HEK293 (cell line): ENCODE measurements around the gene GAL3ST2.

Source experiments
- CTCF ChIA-PET: fragments of 350-600 bp; formaldehyde crosslinking; extraction: SDS; loops from one replicate; lab custom pipeline; 2021; ENCODE audit warnings: antibody characterized with exemption; lab: Yijun Ruan, JAX
- POLR2A ChIA-PET: fragments of 300-600 bp; formaldehyde crosslinking; extraction: SDS; loops from one replicate; lab custom pipeline; 2020; ENCODE audit warnings: antibody characterized with exemption, inconsistent platforms; lab: Yijun Ruan, JAX
- H3K27ac ChIP-seq: fragments of 200-500 bp; sonication (Bioruptor generic); 2 replicates; pipeline ENCODE4 v1.5.1; 2014; ENCODE audit warnings: low read depth, low read length, control low read depth, inconsistent platforms; ENCODE audit errors: extremely low read depth
- H3K36me3 ChIP-seq, 2 experiments: fragments of 200-500 bp in 1 of 2; sonication (Bioruptor generic) in 1 of 2; 1 replicate in 1 of 2; 2 replicates in 1 of 2; pipeline ENCODE4 v1.5.1; 2014 to 2017; ENCODE audit warnings: inconsistent platforms in 2 of 2, low read length in 2 of 2; ENCODE audit not compliant: control insufficient read depth in 2 of 2, insufficient read depth in 1 of 2
- H3K4me1 ChIP-seq: fragments of 200-500 bp; sonication (Bioruptor generic); 2 replicates; pipeline ENCODE4 v1.5.1; 2014; ENCODE audit warnings: mild to moderate bottlenecking, low read length, inconsistent platforms; ENCODE audit not compliant: control insufficient read depth, insufficient read depth
- H3K4me3 ChIP-seq: 2 replicates; pipeline ENCODE4 v1.5.1; 2011; ENCODE audit warnings: low read depth, mild to moderate bottlenecking, control low read depth, low read length, moderate library complexity
- H3K9me3 ChIP-seq: fragments of 200-500 bp; sonication (Bioruptor generic); 2 replicates; pipeline ENCODE4 v1.5.1; 2014; ENCODE audit warnings: low read depth, low read length, inconsistent platforms; ENCODE audit not compliant: control insufficient read depth, insufficient read depth
- SCRT2 ChIP-seq: fragments of 450-650 bp; formaldehyde crosslinking; IDR thresholded peaks from 2 replicates; pipeline ENCODE4 v1.5.1; 2016; ENCODE audit warnings: missing biosample characterization, missing genetic modification characterization
- TCF7L2 ChIP-seq: IDR thresholded peaks from 2 replicates; pipeline ENCODE4 v1.6.1; 2011; ENCODE audit warnings: low read depth, mild to moderate bottlenecking, inconsistent platforms, low read length, moderate library complexity, borderline replicate concordance
- ZNF121 ChIP-seq: fragments of 450-650 bp; formaldehyde crosslinking; IDR thresholded peaks from 2 replicates; pipeline ENCODE4 v1.5.1; 2016; ENCODE audit warnings: missing biosample characterization, missing genetic modification characterization
- ZNF239 ChIP-seq: fragments of 450-650 bp; formaldehyde crosslinking; IDR thresholded peaks from 2 replicates; pipeline ENCODE4 v1.5.1; 2016; ENCODE audit warnings: missing biosample characterization, missing genetic modification characterization
- ZNF394 ChIP-seq: fragments of 450-650 bp; formaldehyde crosslinking; IDR thresholded peaks from 2 replicates; pipeline ENCODE4 v1.5.1; 2016; ENCODE audit warnings: missing biosample characterization, missing genetic modification characterization, mild to moderate bottlenecking, moderate library complexity, borderline replicate concordance
- ZNF473 ChIP-seq: fragments of 450-650 bp; formaldehyde crosslinking; IDR thresholded peaks from 2 replicates; pipeline ENCODE4 v1.5.1; 2017; ENCODE audit warnings: missing biosample characterization, missing genetic modification characterization
- ZNF624 ChIP-seq: fragments of 450-650 bp; formaldehyde crosslinking; IDR thresholded peaks from 2 replicates; pipeline ENCODE4 v1.5.1; 2017; ENCODE audit warnings: missing biosample characterization, missing genetic modification characterization
- ZNF626 ChIP-seq: fragments of 450-650 bp; sonication (Bioruptor Pico); formaldehyde crosslinking; IDR thresholded peaks from 2 replicates; pipeline ENCODE4 v1.5.1; 2018; ENCODE audit warnings: missing biosample characterization, missing genetic modification characterization, inconsistent platforms
- ZNF747 ChIP-seq: fragments of 450-650 bp; formaldehyde crosslinking; IDR thresholded peaks from 2 replicates; pipeline ENCODE4 v1.5.1; 2016; ENCODE audit warnings: missing biosample characterization, missing genetic modification characterization
- TF ChIP-seq, protein P1 (sequence below): fragments of 450-650 bp; formaldehyde crosslinking; IDR thresholded peaks from 2 replicates; pipeline ENCODE4 v1.5.1; 2016; ENCODE audit warnings: missing biosample characterization, missing genetic modification characterization
- TF ChIP-seq, protein P2 (sequence below): fragments of 450-650 bp; formaldehyde crosslinking; IDR thresholded peaks from 2 replicates; pipeline ENCODE4 v1.5.1; 2016; ENCODE audit warnings: missing biosample characterization, missing genetic modification characterization
- TF ChIP-seq, protein P3 (sequence below): fragments of 450-650 bp; formaldehyde crosslinking; IDR thresholded peaks from 2 replicates; pipeline ENCODE4 v1.5.1; 2016; ENCODE audit warnings: missing biosample characterization, missing genetic modification characterization, borderline replicate concordance
- TF ChIP-seq, protein P4 (sequence below): IDR thresholded peaks from 2 replicates; pipeline ENCODE4 v1.6.1; 2011; ENCODE audit warnings: mild to moderate bottlenecking, low read depth, low read length, borderline replicate concordance

GAL3ST2 gene

DNA sequence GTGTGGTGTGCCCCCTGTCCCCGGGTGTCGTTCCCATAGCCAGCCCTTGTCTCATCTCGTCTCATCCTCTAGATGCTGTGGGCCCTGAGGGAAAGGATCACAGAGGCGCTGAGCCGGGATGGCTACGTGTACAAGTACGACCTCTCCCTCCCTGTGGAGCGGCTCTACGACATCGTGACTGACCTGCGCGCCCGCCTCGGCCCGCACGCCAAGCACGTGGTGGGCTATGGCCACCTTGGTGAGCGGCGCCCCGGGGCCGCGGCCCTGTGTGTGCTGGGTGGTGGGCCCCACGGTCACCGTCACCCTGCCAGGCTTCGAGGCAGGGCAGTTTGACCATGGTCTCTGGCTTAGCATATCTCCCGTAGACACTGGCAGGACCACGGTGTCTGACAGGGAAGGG lies 20.8 kb upstream of the GAL3ST2 start:
- Histone ChIP-seq H3K27ac (no peak overlapping the region), H3K4me1 (no peaks in the 10 kb centered on the region), H3K9me3 (no peaks in the 10 kb centered on the region), H3K36me3 (peaks cover 0 to 60% of the 10 kb centered on the region in 2 experiments; a peak in 2 of 3 replicates), H3K4me3 (no peak overlapping the region)
- ChIA-PET POLR2A (no interaction called here), CTCF (no interaction called here)
- no peak for TF ChIP-seq ZNF473 (tag by site-specific recombination)
- TF ChIP-seq, protein P1, sequence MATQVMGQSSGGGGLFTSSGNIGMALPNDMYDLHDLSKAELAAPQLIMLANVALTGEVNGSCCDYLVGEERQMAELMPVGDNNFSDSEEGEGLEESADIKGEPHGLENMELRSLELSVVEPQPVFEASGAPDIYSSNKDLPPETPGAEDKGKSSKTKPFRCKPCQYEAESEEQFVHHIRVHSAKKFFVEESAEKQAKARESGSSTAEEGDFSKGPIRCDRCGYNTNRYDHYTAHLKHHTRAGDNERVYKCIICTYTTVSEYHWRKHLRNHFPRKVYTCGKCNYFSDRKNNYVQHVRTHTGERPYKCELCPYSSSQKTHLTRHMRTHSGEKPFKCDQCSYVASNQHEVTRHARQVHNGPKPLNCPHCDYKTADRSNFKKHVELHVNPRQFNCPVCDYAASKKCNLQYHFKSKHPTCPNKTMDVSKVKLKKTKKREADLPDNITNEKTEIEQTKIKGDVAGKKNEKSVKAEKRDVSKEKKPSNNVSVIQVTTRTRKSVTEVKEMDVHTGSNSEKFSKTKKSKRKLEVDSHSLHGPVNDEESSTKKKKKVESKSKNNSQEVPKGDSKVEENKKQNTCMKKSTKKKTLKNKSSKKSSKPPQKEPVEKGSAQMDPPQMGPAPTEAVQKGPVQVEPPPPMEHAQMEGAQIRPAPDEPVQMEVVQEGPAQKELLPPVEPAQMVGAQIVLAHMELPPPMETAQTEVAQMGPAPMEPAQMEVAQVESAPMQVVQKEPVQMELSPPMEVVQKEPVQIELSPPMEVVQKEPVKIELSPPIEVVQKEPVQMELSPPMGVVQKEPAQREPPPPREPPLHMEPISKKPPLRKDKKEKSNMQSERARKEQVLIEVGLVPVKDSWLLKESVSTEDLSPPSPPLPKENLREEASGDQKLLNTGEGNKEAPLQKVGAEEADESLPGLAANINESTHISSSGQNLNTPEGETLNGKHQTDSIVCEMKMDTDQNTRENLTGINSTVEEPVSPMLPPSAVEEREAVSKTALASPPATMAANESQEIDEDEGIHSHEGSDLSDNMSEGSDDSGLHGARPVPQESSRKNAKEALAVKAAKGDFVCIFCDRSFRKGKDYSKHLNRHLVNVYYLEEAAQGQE (tag by site-specific recombination): no peak
- TF ChIP-seq, protein P2, sequence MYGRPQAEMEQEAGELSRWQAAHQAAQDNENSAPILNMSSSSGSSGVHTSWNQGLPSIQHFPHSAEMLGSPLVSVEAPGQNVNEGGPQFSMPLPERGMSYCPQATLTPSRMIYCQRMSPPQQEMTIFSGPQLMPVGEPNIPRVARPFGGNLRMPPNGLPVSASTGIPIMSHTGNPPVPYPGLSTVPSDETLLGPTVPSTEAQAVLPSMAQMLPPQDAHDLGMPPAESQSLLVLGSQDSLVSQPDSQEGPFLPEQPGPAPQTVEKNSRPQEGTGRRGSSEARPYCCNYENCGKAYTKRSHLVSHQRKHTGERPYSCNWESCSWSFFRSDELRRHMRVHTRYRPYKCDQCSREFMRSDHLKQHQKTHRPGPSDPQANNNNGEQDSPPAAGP (tag by site-specific recombination): no peak
- TF ChIP-seq SCRT2 (tag by site-specific recombination): no peak
- TF ChIP-seq, protein P3, sequence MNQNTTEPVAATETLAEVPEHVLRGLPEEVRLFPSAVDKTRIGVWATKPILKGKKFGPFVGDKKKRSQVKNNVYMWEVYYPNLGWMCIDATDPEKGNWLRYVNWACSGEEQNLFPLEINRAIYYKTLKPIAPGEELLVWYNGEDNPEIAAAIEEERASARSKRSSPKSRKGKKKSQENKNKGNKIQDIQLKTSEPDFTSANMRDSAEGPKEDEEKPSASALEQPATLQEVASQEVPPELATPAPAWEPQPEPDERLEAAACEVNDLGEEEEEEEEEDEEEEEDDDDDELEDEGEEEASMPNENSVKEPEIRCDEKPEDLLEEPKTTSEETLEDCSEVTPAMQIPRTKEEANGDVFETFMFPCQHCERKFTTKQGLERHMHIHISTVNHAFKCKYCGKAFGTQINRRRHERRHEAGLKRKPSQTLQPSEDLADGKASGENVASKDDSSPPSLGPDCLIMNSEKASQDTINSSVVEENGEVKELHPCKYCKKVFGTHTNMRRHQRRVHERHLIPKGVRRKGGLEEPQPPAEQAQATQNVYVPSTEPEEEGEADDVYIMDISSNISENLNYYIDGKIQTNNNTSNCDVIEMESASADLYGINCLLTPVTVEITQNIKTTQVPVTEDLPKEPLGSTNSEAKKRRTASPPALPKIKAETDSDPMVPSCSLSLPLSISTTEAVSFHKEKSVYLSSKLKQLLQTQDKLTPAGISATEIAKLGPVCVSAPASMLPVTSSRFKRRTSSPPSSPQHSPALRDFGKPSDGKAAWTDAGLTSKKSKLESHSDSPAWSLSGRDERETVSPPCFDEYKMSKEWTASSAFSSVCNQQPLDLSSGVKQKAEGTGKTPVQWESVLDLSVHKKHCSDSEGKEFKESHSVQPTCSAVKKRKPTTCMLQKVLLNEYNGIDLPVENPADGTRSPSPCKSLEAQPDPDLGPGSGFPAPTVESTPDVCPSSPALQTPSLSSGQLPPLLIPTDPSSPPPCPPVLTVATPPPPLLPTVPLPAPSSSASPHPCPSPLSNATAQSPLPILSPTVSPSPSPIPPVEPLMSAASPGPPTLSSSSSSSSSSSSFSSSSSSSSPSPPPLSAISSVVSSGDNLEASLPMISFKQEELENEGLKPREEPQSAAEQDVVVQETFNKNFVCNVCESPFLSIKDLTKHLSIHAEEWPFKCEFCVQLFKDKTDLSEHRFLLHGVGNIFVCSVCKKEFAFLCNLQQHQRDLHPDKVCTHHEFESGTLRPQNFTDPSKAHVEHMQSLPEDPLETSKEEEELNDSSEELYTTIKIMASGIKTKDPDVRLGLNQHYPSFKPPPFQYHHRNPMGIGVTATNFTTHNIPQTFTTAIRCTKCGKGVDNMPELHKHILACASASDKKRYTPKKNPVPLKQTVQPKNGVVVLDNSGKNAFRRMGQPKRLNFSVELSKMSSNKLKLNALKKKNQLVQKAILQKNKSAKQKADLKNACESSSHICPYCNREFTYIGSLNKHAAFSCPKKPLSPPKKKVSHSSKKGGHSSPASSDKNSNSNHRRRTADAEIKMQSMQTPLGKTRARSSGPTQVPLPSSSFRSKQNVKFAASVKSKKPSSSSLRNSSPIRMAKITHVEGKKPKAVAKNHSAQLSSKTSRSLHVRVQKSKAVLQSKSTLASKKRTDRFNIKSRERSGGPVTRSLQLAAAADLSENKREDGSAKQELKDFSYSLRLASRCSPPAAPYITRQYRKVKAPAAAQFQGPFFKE (tag by site-specific recombination): no peak
- no peak for TF ChIP-seq ZNF394 (tag by site-specific recombination)

DNA sequence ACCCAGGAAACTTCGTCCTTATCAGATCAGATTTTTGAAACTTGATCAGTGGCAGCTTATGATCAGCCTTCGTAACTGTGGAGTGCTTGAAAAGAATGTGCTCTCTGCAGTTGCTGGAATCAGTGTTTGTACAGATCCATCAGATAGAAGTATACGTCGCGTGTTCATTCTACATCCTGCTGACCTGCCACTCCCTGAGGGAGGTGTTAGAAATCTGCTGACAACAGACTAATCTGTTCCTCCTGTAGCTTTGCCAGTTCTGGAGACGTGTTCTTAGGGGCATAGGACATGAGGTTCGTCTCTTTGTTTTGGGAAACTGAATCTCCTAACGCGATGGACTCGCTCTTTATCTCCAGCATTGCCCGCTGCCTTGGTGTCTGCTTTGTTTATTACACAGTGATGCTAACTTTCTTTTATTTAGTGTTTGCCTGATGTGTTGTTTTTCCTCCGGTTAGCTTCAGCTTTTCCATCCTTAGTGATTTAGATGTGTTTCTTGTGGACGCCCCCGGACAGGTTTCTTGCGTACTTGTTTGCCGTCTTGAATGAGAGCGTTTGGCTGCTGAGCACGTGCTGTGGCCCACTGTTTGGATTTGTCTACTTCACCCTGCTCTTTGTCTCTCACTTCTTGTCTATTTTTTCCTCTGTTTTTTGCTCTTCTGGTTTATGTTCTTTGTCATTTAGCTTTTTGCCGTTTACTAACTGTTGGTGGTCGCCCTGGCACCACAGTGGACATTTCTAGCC lies 17.4 kb upstream of the GAL3ST2 start:
- CTCF ChIA-PET: interaction anchor here (0.6 kb wide), 1 partner anchor 18 kb away, joined by 4 read pairs; no protein-coding TSS in a partner anchor
- Histone ChIP-seq H3K4me1 (peaks cover 2% of the 10 kb centered on the region; the same call in 1 of the 2 replicates), H3K27ac (no peak overlapping the region)
- POLR2A ChIA-PET: no interaction called here
- no peak for TF ChIP-seq ZNF624 (tag by site-specific recombination)
- TF ChIP-seq TCF7L2: no peak
- TF ChIP-seq ZNF121 (tag by site-specific recombination): no peak
- TF ChIP-seq ZNF626 (tag by site-specific recombination): no peak
- TF ChIP-seq ZNF239 (tag by site-specific recombination): no peak
- TF ChIP-seq, protein P4, sequence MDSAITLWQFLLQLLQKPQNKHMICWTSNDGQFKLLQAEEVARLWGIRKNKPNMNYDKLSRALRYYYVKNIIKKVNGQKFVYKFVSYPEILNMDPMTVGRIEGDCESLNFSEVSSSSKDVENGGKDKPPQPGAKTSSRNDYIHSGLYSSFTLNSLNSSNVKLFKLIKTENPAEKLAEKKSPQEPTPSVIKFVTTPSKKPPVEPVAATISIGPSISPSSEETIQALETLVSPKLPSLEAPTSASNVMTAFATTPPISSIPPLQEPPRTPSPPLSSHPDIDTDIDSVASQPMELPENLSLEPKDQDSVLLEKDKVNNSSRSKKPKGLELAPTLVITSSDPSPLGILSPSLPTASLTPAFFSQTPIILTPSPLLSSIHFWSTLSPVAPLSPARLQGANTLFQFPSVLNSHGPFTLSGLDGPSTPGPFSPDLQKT: no peak
- TF ChIP-seq, protein P3 (tag by site-specific recombination): no peak
- TF ChIP-seq ZNF747 (tag by site-specific recombination): no peak
- TF ChIP-seq, all 188 proteins: peak for 0
- no peak overlapping the region for H3K4me3 ChIP-seq
- H3K36me3 ChIP-seq: peaks cover 0 to 33% of the 10 kb centered on the region in 2 experiments; a peak in 2 of 3 replicates
- no peaks in the 10 kb centered on the region for H3K9me3 ChIP-seq
